SK-N-SH treated with all-trans-retinoic acid at 6 μM for 48 hours (cell line): ENCODE measurements around the gene RPL27A.
A peak's percentile ranks its signal among the peaks of the same experiment; 100 is the strongest.

Experiments
- ATAC-seq: fragments of 200-7000 bp; cut with Tn5 transposase; 3 replicates; pipeline ENCODE4 v1.9.1; 2020; ENCODE audit warnings: mild to moderate bottlenecking, moderate library complexity
- ESRRG ChIP-seq: fragments of 250-450 bp; sonication (Bioruptor Pico); IDR thresholded peaks from 2 replicates; pipeline ENCODE4 v1.6.1; 2021; ENCODE audit warnings: mild to moderate bottlenecking
- ISL1 ChIP-seq: fragments of 250-450 bp; sonication (Bioruptor Pico); IDR thresholded peaks from 2 replicates; pipeline ENCODE4 v2.1.2; 2022; ENCODE audit warnings: mild to moderate bottlenecking, moderate library complexity
- OSR1 ChIP-seq: fragments of 250-450 bp; sonication (Bioruptor Pico); IDR thresholded peaks from 2 replicates; pipeline ENCODE4 v1.8.0; 2022; ENCODE audit warnings: moderate library complexity, mild to moderate bottlenecking, inconsistent platforms
- PPARA ChIP-seq: fragments of 250-450 bp; sonication (Bioruptor Pico); IDR thresholded peaks from 2 replicates; pipeline ENCODE4 v1.5.0; 2020; ENCODE audit warnings: mild to moderate bottlenecking, borderline replicate concordance
- TCF4 ChIP-seq: fragments of 250-450 bp; sonication (Bioruptor Pico); IDR thresholded peaks from 2 replicates; pipeline ENCODE4 v1.8.0; 2021; ENCODE audit warnings: mild to moderate bottlenecking, moderate library complexity, borderline replicate concordance
- TSHZ2 ChIP-seq: fragments of 250-450 bp; sonication (Bioruptor Pico); IDR thresholded peaks from 2 replicates; pipeline ENCODE4 v1.5.0; 2020; ENCODE audit warnings: mild to moderate bottlenecking, moderate library complexity
- ZFP3 ChIP-seq: fragments of 250-450 bp; sonication (Bioruptor Pico); IDR thresholded peaks from 2 replicates; pipeline ENCODE4 v1.5.0; 2020; ENCODE audit warnings: mild to moderate bottlenecking, moderate library complexity
- ZNF565 ChIP-seq: fragments of 450-650 bp; formaldehyde crosslinking; conservative IDR thresholded peaks from 2 replicates; pipeline ENCODE4 v1.5.0; 2020; ENCODE audit warnings: low read depth, mild to moderate bottlenecking, moderate library complexity
- ZNF8 ChIP-seq: fragments of 450-650 bp; formaldehyde crosslinking; IDR thresholded peaks from 2 replicates; pipeline ENCODE4 v1.5.0; 2020; ENCODE audit warnings: mild to moderate bottlenecking, moderate library complexity
- TF ChIP-seq, protein P1 (sequence below): fragments of 250-450 bp; sonication (Bioruptor Pico); IDR thresholded peaks from 2 replicates; pipeline ENCODE4 v1.8.0; 2021; ENCODE audit warnings: low read depth, mild to moderate bottlenecking, moderate library complexity, borderline replicate concordance
- TF ChIP-seq, protein P2 (sequence below): fragments of 250-450 bp; sonication (Bioruptor Pico); IDR thresholded peaks from 2 replicates; pipeline ENCODE4 v1.5.1; 2021; ENCODE audit warnings: mild to moderate bottlenecking, moderate library complexity
- TF ChIP-seq, protein P3 (sequence below): fragments of 250-450 bp; sonication (Bioruptor Pico); IDR thresholded peaks from 2 replicates; pipeline ENCODE4 v1.8.0; 2020; ENCODE audit warnings: mild to moderate bottlenecking, moderate library complexity, borderline replicate concordance
- TF ChIP-seq, protein P4 (sequence below): fragments of 250-450 bp; sonication (Bioruptor Pico); IDR thresholded peaks from 2 replicates; pipeline ENCODE4 v1.5.1; 2020; ENCODE audit warnings: low read depth, mild to moderate bottlenecking, moderate library complexity

The RPL27A gene

DNA sequence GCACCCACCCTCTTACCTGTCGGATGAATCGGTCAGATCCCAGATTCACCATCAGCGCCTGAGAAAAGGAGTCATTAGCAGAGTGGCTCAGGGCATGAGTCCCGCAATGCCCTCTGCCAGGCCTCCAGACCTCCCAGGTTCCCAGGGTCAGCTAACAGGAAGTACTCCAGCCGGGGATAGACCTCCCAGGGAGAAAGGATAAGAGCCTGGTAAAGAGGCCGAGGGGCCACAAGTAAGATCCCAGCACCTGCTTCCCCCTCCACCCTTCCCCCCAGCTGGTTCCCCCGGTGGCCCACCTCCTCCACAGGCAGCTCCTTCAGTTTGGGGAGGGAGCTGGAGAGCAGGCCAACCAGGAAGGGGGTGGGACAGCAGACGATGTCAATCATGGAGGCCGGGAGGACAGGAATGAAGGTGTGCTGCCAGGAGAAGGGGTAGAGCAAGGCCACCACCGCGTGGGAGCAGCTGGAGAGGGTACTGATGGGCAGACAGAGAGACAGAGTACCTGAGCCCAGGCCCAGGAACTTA, 16.4 kb downstream of the RPL27A start:
- TF ChIP-seq, protein P1, sequence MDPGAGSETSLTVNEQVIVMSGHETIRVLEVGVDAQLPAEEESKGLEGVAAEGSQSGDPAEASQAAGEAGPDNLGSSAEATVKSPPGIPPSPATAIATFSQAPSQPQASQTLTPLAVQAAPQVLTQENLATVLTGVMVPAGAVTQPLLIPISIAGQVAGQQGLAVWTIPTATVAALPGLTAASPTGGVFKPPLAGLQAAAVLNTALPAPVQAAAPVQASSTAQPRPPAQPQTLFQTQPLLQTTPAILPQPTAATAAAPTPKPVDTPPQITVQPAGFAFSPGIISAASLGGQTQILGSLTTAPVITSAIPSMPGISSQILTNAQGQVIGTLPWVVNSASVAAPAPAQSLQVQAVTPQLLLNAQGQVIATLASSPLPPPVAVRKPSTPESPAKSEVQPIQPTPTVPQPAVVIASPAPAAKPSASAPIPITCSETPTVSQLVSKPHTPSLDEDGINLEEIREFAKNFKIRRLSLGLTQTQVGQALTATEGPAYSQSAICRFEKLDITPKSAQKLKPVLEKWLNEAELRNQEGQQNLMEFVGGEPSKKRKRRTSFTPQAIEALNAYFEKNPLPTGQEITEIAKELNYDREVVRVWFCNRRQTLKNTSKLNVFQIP (CRISPR knock-in tag) = no peak
- no peak for ATAC-seq

DNA sequence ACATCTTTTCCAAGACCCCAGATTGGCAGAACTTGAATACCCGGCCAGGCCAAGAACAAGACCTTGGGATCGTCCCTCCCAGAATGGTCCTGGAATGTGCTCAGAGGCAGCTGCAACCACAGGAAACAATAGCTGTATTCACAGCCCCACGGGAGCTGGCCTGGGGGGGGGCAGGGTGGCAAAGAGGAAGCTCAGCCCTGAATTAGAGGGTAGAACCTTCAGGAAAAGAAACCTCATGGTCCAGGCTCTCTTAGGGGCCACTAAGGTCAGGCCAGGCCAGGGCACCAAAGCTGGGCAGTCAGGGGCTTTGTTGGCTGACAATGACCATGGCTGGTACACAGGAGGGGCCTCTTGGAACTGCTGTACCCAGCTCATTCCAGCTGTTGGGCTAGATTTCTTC, 17.3 kb downstream of the RPL27A start:
- TF ChIP-seq OSR1 (CRISPR knock-in tag) (no peak), ZFP3 (CRISPR knock-in tag) (no peak), ZNF8 (no peak), ESRRG (no peak)
- TF ChIP-seq, protein P2, sequence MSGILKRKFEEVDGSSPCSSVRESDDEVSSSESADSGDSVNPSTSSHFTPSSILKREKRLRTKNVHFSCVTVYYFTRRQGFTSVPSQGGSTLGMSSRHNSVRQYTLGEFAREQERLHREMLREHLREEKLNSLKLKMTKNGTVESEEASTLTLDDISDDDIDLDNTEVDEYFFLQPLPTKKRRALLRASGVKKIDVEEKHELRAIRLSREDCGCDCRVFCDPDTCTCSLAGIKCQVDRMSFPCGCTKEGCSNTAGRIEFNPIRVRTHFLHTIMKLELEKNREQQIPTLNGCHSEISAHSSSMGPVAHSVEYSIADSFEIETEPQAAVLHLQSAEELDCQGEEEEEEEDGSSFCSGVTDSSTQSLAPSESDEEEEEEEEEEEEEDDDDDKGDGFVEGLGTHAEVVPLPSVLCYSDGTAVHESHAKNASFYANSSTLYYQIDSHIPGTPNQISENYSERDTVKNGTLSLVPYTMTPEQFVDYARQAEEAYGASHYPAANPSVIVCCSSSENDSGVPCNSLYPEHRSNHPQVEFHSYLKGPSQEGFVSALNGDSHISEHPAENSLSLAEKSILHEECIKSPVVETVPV (CRISPR knock-in tag) = no peak
- TF ChIP-seq, protein P1 (CRISPR knock-in tag) = no peak
- TF ChIP-seq, protein P3, sequence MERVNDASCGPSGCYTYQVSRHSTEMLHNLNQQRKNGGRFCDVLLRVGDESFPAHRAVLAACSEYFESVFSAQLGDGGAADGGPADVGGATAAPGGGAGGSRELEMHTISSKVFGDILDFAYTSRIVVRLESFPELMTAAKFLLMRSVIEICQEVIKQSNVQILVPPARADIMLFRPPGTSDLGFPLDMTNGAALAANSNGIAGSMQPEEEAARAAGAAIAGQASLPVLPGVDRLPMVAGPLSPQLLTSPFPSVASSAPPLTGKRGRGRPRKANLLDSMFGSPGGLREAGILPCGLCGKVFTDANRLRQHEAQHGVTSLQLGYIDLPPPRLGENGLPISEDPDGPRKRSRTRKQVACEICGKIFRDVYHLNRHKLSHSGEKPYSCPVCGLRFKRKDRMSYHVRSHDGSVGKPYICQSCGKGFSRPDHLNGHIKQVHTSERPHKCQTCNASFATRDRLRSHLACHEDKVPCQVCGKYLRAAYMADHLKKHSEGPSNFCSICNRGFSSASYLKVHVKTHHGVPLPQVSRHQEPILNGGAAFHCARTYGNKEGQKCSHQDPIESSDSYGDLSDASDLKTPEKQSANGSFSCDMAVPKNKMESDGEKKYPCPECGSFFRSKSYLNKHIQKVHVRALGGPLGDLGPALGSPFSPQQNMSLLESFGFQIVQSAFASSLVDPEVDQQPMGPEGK (CRISPR knock-in tag) = no peak
- ATAC-seq = peak; percentile 40

DNA sequence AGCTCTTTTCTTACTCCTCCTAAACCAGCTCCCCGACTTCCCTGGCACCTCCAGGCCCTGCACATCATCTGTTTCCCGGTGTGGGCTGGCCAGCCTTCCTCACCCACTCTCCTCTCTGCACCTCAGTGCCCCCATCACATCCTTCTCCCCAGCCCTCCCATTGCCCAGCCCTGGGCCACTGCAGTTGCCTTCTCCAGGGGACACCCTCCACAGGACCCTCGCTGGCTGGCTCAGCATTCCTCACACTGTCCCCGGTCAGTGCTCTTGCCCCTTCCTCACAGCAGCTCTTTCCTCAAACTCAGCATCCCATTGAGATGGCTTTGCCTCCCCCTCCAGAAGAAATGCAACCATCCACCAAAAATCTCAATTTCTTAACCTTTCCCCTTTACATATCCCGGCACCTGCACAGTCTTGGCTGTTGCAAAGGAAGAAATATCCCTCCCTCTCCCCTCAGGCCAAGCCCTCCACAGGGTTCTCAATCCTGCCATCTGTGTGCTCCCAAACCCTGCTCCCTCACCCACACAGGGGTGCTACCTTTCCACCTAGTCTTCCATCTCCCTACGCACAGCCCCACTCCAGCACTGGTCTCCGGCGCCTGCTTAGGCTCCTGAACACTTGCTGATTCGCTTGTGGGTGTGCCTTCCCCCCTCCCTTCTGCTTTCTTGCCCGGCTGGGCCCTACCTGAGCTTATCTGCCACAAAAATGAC, 19.5 kb downstream of the RPL27A start:
- TF ChIP-seq, protein P1 (CRISPR knock-in tag) = no peak
- TF ChIP-seq PPARA (CRISPR knock-in tag) (no peak), TSHZ2 (CRISPR knock-in tag) (no peak), ZNF565 (CRISPR knock-in tag) (no peak), ZNF8 (no peak), TCF4 (CRISPR knock-in tag) (no peak), ISL1 (CRISPR knock-in tag) (no peak)
- TF ChIP-seq, protein P4, sequence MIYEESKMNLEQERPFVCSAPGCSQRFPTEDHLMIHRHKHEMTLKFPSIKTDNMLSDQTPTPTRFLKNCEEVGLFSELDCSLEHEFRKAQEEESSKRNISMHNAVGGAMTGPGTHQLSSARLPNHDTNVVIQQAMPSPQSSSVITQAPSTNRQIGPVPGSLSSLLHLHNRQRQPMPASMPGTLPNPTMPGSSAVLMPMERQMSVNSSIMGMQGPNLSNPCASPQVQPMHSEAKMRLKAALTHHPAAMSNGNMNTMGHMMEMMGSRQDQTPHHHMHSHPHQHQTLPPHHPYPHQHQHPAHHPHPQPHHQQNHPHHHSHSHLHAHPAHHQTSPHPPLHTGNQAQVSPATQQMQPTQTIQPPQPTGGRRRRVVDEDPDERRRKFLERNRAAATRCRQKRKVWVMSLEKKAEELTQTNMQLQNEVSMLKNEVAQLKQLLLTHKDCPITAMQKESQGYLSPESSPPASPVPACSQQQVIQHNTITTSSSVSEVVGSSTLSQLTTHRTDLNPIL (CRISPR knock-in tag) = no peak
- TF ChIP-seq, protein P3 (CRISPR knock-in tag) = no peak
- no peak for ATAC-seq
